ENCODE data around the gene TMEM144.

GRCh38 chr4:158182736-158183135 lies 27.6 kb upstream of the TMEM144 start:
- TF ChIP-seq EZH2phosphoT487 (IDR thresholded peaks at IDR 0.05; ENCODE audit: insufficient read depth, low read depth) = no peak
- no peak for TF ChIP-seq EZH2 (IDR thresholded peaks at IDR 0.05; ENCODE audit: insufficient read depth, poor library complexity, severe bottlenecking)

Measured in GM23248 (cell line).